ENCODE measurements around the gene PRR3. TPM values are rescaled to one million over a fixed set of nuclear protein-coding genes. Genes with fewer than 3 reads are reported as not detected.
"Not testable (repeated sequence)": the region's sequence is repeated elsewhere in the genome, so short reads cannot be mapped to it uniquely, and the experiment has no call there.

The PRR3 gene
- total and polyA plus RNA-seq, 9 of the 15 experiments (the other 6 are each of a cell fraction or from before 2014, with no cell fraction given) = 23.5 to 59.6 (median 28.8) TPM

- intact Hi-C loops (cut with micrococcal nuclease); BruUV-seq (replicated peaks); H2AFZ ChIP-seq (ENCODE audit: low read depth, low read length); in situ Hi-C loops (cut with MboI); FAIRE-seq; H3K27me3 ChIP-seq (ENCODE audit: control insufficient read depth in 2 of 2, insufficient read depth in 2 of 2, low read length in 2 of 2); H3K9me3 ChIP-seq (replicated peaks; ENCODE audit: control insufficient read depth, insufficient read depth, low read depth, low read length); DNase-seq (ENCODE audit: extremely low read depth in 1 of 4, low spot score in 3 of 4); H3K79me2 ChIP-seq (ENCODE audit: control insufficient read depth, insufficient read depth, low read length); H3K4me2 ChIP-seq (ENCODE audit: insufficient read depth, low read length); H3K27ac ChIP-seq (ENCODE audit: extremely low read depth, low read depth, low read length); H4K20me1 ChIP-seq (replicated peaks; ENCODE audit: control insufficient read depth, insufficient read depth, low read length); H3K4me1 ChIP-seq (replicated peaks in 1 of 2; ENCODE audit: control insufficient read depth in 2 of 2, insufficient read depth in 2 of 2, low read length in 2 of 2); H3K9me1 ChIP-seq (ENCODE audit: control insufficient read depth, insufficient read depth, low read length); CTCF ChIA-PET (ENCODE audit: low intra/inter-chr PET ratio); H3K36me3 ChIP-seq (ENCODE audit: control insufficient read depth, insufficient read depth, low read length); ATAC-seq; H3K9ac ChIP-seq (ENCODE audit: insufficient read depth in 1 of 2, low read depth in 2 of 2, low read length in 2 of 2); H3K4me3 ChIP-seq; TF ChIP-seq JUND (tag; IDR thresholded peaks at IDR 0.05; ENCODE audit: borderline replicate concordance, low read depth, low read length): not testable (repeated sequence)
- 44% methylated on average over 5 of the region's 5 CpGs for WGBS (ENCODE audit: insufficient coverage, low coverage, missing lambda C conversion rate)
- POLR2A ChIA-PET = interaction anchor here (1.1 to 1.5 kb wide), 3 partner anchors 14 to 32 kb away, joined by 3 to 7 read pairs (median 3); no protein-coding TSS in a partner anchor
- TF ChIP-seq JUND (IDR thresholded peaks at IDR 0.05; ENCODE audit: borderline replicate concordance, low read depth, low read length) (peak; percentile 30; the same call in 1 of the 2 replicates), CTBP1 (IDR thresholded peaks at IDR 0.05; ENCODE audit: borderline replicate concordance) (0 out of 2 replicates have a peak, but pooled peaks have one; percentile 14), THRA (IDR thresholded peaks at IDR 0.05) (0 out of 2 replicates have a peak, but pooled peaks have one; percentile 30), L3MBTL2 (IDR thresholded peaks at IDR 0.05) (0 out of 2 replicates have a peak, but pooled peaks have one; percentile 24), FOSL1 (tag; conservative IDR thresholded peaks at IDR 0.05) (peak; percentile 73), TRIM24 (IDR thresholded peaks at IDR 0.05) (peak; percentile 32 to 44; a peak in 1 of 4 replicates), SMARCA4 (IDR thresholded peaks at IDR 0.05) (0 out of 2 replicates have a peak, but pooled peaks have one; percentile 27)
- TF ChIP-seq, protein P1, sequence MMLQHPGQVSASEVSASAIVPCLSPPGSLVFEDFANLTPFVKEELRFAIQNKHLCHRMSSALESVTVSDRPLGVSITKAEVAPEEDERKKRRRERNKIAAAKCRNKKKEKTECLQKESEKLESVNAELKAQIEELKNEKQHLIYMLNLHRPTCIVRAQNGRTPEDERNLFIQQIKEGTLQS (IDR thresholded peaks at IDR 0.05) = peak; percentile 54; the same call in 1 of the 2 replicates
- TF ChIP-seq, protein P1 (CRISPR knock-in tag; conservative IDR thresholded peaks at IDR 0.05) = not testable (repeated sequence)
These were observed 35.1 kb upstream of the PRR3 start for GRCh38 chr6:30521952-30522351.
